Measurements from ENCODE around the gene RACGAP1.

DNA sequence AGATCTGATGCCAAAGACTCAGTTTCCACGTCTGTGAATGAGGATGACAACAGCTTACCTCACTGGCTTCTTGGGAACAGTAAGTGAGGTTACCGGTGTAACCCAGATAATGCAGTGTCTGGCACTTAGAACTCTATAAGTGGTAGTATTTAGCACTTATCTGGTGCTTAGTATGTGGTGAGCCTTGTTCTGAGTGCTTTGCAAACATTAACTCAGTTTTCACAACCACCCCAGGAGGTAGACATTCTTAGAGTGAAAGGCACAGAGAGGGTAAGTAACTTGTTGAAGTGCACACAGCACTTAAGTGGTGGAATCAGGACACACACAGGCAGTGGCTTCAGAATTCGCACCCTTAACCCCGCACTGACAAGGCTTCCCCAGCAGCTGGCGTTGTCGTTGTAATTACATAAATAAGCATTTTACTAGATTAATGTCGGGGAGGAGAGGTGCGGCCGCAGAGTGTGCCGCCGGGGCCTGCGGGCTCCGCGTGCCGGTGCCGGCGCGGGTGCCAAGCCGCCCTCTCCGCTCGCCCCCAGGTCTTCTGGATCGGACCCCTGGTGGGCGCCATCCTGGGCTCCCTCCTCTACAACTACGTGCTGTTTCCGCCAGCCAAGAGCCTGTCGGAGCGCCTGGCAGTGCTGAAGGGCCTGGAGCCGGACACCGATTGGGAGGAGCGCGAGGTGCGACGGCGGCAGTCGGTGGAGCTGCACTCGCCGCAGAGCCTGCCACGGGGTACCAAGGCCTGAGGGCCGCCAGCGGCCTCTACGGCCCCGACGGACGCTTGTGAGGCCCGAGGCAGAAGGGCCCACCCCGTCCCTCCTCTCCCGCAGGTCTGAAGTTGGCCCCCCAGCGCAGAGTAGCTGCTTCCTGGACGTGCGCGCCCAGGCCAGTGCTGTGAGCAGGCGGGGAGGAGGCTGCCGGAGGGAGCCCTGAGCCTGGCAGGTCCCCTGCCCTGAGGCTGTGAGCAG is 70.1 kb downstream of the RACGAP1 start:
- TF ChIP-seq, protein P1, sequence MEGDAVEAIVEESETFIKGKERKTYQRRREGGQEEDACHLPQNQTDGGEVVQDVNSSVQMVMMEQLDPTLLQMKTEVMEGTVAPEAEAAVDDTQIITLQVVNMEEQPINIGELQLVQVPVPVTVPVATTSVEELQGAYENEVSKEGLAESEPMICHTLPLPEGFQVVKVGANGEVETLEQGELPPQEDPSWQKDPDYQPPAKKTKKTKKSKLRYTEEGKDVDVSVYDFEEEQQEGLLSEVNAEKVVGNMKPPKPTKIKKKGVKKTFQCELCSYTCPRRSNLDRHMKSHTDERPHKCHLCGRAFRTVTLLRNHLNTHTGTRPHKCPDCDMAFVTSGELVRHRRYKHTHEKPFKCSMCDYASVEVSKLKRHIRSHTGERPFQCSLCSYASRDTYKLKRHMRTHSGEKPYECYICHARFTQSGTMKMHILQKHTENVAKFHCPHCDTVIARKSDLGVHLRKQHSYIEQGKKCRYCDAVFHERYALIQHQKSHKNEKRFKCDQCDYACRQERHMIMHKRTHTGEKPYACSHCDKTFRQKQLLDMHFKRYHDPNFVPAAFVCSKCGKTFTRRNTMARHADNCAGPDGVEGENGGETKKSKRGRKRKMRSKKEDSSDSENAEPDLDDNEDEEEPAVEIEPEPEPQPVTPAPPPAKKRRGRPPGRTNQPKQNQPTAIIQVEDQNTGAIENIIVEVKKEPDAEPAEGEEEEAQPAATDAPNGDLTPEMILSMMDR (IDR thresholded peaks at IDR 0.05; ENCODE audit: insufficient read depth, low read depth, low read length): no peak
- TF ChIP-seq EZH2 (IDR thresholded peaks at IDR 0.05; ENCODE audit: insufficient read depth, low read length): peak; percentile 70

Measured in astrocyte (in vitro differentiated cells and primary cell).